ENCODE data around the gene JADE1.

GRCh38 chr4:128830906-128831503 is 21.5 kb downstream of the JADE1 start:
- TF ChIP-seq POLR2AphosphoS5 (IDR thresholded peaks at IDR 0.05) (no peak), CTCF (IDR thresholded peaks at IDR 0.05) (no peak), POLR2A (IDR thresholded peaks at IDR 0.05) (no peak), EP300 (IDR thresholded peaks at IDR 0.05) (no peak)

Data from suprapubic skin (tissue), 4 donors.